ENCODE measurements around the gene SMAD3.

GRCh38 chr15:67179411-67179995 lies 114.1 kb downstream of the SMAD3 start:
- TF ChIP-seq CTCF (IDR thresholded peaks at IDR 0.05; ENCODE audit: borderline replicate concordance, extremely low read depth, low read length, poor library complexity, severe bottlenecking), result no peak
- no peak for TF ChIP-seq EZH2 (IDR thresholded peaks at IDR 0.05; ENCODE audit: borderline replicate concordance, low read depth, low read length, severe bottlenecking)
